Measurements from ENCODE around the gene ITFG1.

DNA sequence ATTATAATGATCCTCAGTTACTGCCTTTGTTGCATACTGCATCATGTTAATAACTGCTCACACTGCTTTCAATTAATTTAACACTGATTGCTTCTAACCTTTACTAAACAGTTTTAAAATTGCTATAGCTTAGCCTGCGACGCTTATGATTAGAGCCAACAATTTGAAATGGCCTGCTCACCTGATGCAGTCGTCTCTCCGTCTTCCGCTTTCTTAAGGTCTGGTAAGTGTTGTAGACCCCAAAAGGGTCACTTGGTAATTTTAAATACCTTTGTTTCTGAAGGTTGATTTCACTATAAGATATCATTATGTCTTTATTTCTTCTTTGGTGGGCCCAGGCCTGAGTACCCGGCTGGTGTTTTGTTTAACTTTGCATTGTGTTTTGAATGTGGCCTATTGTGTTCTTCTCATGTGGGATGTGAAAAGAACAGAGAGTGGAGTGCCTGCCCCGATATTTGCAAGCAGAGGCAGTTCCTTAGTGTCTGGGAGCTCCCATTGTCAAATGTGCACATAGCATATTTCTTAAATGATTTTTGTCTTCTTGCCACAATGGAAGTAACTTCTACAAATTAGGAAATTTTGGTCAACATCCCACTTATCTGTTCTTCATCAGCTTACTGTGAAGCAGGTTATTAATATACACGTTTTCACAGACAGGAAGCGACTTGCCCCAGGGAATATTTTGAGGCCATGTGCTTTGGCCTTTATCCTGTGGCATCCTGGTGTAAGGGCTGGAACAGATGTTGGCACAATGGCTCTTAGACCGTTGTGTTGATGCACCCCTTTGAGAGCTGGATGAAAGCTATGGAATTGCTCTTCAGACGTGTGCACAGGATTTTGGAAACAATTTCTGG is 3.1 kb upstream of the ITFG1 start:
- TF ChIP-seq CTCF (conservative IDR thresholded peaks at IDR 0.05; ENCODE audit: low read length) (no peak), EZH2phosphoT487 (IDR thresholded peaks at IDR 0.05; ENCODE audit: borderline replicate concordance) (no peak)

Measured in Loucy (cell line).